H9 (cell line): Measurements from ENCODE around the gene SACM1L. TPM values are rescaled to one million over a fixed set of nuclear protein-coding genes. Genes with fewer than 3 reads are reported as not detected.

Experiments used
- DNase-seq: peaks from one replicate; pipeline ENCODE4 v3.0.0-alpha.2; 2017
- H2AFZ ChIP-seq: one replicate; pipeline ENCODE4 v1.6.1; 2013; ENCODE audit warnings: mild to moderate bottlenecking, low read length, control low read depth, moderate library complexity
- H2AK5ac ChIP-seq: 2 replicates; pipeline ENCODE4 v1.6.1; 2013; ENCODE audit warnings: low read length, control low read depth, mixed read lengths; ENCODE audit not compliant: insufficient read length
- H2BK120ac ChIP-seq: one replicate; pipeline ENCODE4 v1.6.1; 2013; ENCODE audit warnings: low read depth, mild to moderate bottlenecking, low read length, control low read depth, inconsistent platforms; ENCODE audit not compliant: poor library complexity, severe bottlenecking
- H2BK12ac ChIP-seq: 2 replicates; pipeline ENCODE4 v1.6.1; 2013; ENCODE audit warnings: low read length, control low read depth, mixed read lengths, low read depth; ENCODE audit not compliant: insufficient read length
- H2BK15ac ChIP-seq: 2 replicates; pipeline ENCODE4 v1.6.1; 2013; ENCODE audit warnings: low read depth, low read length, control low read depth
- H2BK20ac ChIP-seq: one replicate; pipeline ENCODE4 v1.6.1; 2013; ENCODE audit warnings: low read depth, mild to moderate bottlenecking, low read length, control low read depth, inconsistent platforms; ENCODE audit not compliant: poor library complexity, severe bottlenecking
- H2BK5ac ChIP-seq: 2 replicates; pipeline ENCODE4 v1.6.1; 2013; ENCODE audit warnings: low read length, control low read depth, mixed read lengths; ENCODE audit not compliant: insufficient read length
- H3K14ac ChIP-seq: 2 replicates; pipeline ENCODE4 v1.6.1; 2013; ENCODE audit warnings: low read length, control low read depth; ENCODE audit not compliant: insufficient read depth
- H3K18ac ChIP-seq: 2 replicates; pipeline ENCODE4 v1.6.1; 2013; ENCODE audit warnings: low read depth, mild to moderate bottlenecking, mixed read lengths, low read length, control low read depth; ENCODE audit not compliant: insufficient read length
- H3K23ac ChIP-seq: 2 replicates; pipeline ENCODE4 v1.6.1; 2013; ENCODE audit warnings: low read length, control low read depth, mixed read lengths, low read depth; ENCODE audit not compliant: insufficient read length
- H3K23me2 ChIP-seq: 2 replicates; pipeline ENCODE4 v1.6.1; 2013; ENCODE audit warnings: low read depth, mild to moderate bottlenecking, mixed read lengths, low read length, control low read depth; ENCODE audit not compliant: insufficient read length, poor library complexity, severe bottlenecking
- H3K27ac ChIP-seq: 2 replicates; pipeline ENCODE4 v1.5.1; 2013; ENCODE audit warnings: low read length, control low read depth, mixed read lengths, low read depth; ENCODE audit not compliant: insufficient read length
- H3K27me3 ChIP-seq: 2 replicates; pipeline ENCODE4 v1.6.1; 2013; ENCODE audit warnings: low read length, control low read depth, inconsistent platforms; ENCODE audit not compliant: insufficient read depth
- H3K4ac ChIP-seq: 2 replicates; pipeline ENCODE4 v1.6.1; 2013; ENCODE audit warnings: low read depth, mild to moderate bottlenecking, control low read depth, inconsistent platforms, low read length, moderate library complexity
- H3K4me1 ChIP-seq: 2 replicates; pipeline ENCODE4 v1.6.1; 2013; ENCODE audit warnings: low read length, control low read depth, inconsistent platforms; ENCODE audit not compliant: insufficient read depth
- H3K4me2 ChIP-seq: 2 replicates; pipeline ENCODE4 v1.6.1; 2013; ENCODE audit warnings: low read length, control low read depth, mixed read lengths; ENCODE audit not compliant: insufficient read length, insufficient read depth
- H3K56ac ChIP-seq: 2 replicates; pipeline ENCODE4 v1.6.1; 2013; ENCODE audit warnings: low read depth, mild to moderate bottlenecking, mixed read lengths, low read length, control low read depth; ENCODE audit not compliant: insufficient read length
- H3K79me1 ChIP-seq: 2 replicates; pipeline ENCODE4 v1.6.1; 2013; ENCODE audit warnings: low read depth, mild to moderate bottlenecking, moderate library complexity, low read length, control low read depth, inconsistent platforms; ENCODE audit not compliant: insufficient read depth, poor library complexity, severe bottlenecking
- H3K79me2 ChIP-seq: 2 replicates; pipeline ENCODE4 v1.6.1; 2013; ENCODE audit warnings: low read length, control low read depth, inconsistent platforms; ENCODE audit not compliant: insufficient read depth
- H3K9ac ChIP-seq: 2 replicates; pipeline ENCODE4 v1.6.1; 2013; ENCODE audit warnings: low read length, control low read depth, mixed read lengths; ENCODE audit not compliant: insufficient read length; ENCODE audit errors: extremely low read depth
- H3K9me3 ChIP-seq: one replicate; pipeline ENCODE4 v1.6.1; 2013; ENCODE audit warnings: low read depth, low read length, inconsistent platforms; ENCODE audit not compliant: control insufficient read depth
- H3T11ph ChIP-seq: one replicate; pipeline ENCODE4 v1.6.1; 2013; ENCODE audit warnings: mild to moderate bottlenecking, low read length, control low read depth, inconsistent platforms
- H4K20me1 ChIP-seq: one replicate; pipeline ENCODE4 v1.6.1; 2013; ENCODE audit not compliant: control insufficient read depth, insufficient read length, insufficient read depth
- H4K5ac ChIP-seq: 2 replicates; pipeline ENCODE4 v1.6.1; 2013; ENCODE audit warnings: low read depth, mild to moderate bottlenecking, mixed read lengths, low read length, control low read depth; ENCODE audit not compliant: insufficient read length
- H4K8ac ChIP-seq: replicated peaks from 2 replicates; pipeline ENCODE4 v1.6.1; 2013; ENCODE audit warnings: low read length, control low read depth, mixed read lengths, low read depth; ENCODE audit not compliant: insufficient read length
- H4K91ac ChIP-seq: 2 replicates; pipeline ENCODE4 v1.6.1; 2013; ENCODE audit warnings: low read depth, mild to moderate bottlenecking, moderate library complexity, mixed read lengths, low read length, control low read depth; ENCODE audit not compliant: insufficient read length
- H3K27ac Mint-ChIP-seq, 3 experiments: 2 replicates in 2 of 3; 3 replicates in 1 of 3; pipeline ENCODE4 v1.8.0; 2020 to 2021; ENCODE audit warnings: mixed read lengths in 3 of 3, mild to moderate bottlenecking in 1 of 3, moderate library complexity in 1 of 3
- H3K27me3 Mint-ChIP-seq: 2 replicates; pipeline ENCODE4 v1.8.0; 2021; ENCODE audit warnings: low read depth, mild to moderate bottlenecking, moderate library complexity, mixed read lengths
- H3K36me3 Mint-ChIP-seq, 3 experiments: 2 replicates in 2 of 3; 3 replicates in 1 of 3; pipeline ENCODE4 v1.8.0; 2020 to 2021; ENCODE audit warnings: low read depth in 3 of 3, mixed read lengths in 3 of 3; ENCODE audit not compliant: insufficient read depth in 1 of 3
- H3K4me1 Mint-ChIP-seq, 2 experiments: 2 replicates each; pipeline ENCODE4 v1.8.0; 2020; ENCODE audit warnings: mixed read lengths in 2 of 2
- H3K4me3 Mint-ChIP-seq, 2 experiments: 2 replicates in 1 of 2; 3 replicates in 1 of 2; pipeline ENCODE4 v1.8.0; 2020 to 2021; ENCODE audit warnings: mild to moderate bottlenecking in 2 of 2, mixed read lengths in 2 of 2, moderate library complexity in 1 of 2
- H3K9me3 Mint-ChIP-seq, 2 experiments: 2 replicates in 1 of 2; 3 replicates in 1 of 2; pipeline ENCODE4 v1.8.0; 2020; ENCODE audit warnings: mild to moderate bottlenecking in 2 of 2, mixed read lengths in 2 of 2, moderate library complexity in 1 of 2
- CTCF ChIP-seq: fragments of 200-600 bp; sonication (generic); conservative IDR thresholded peaks from 3 replicates; pipeline ENCODE4 v1.8.0; 2021; ENCODE audit warnings: antibody characterized with exemption, mild to moderate bottlenecking
- WGBS: extraction: QIAGEN DNeasy Blood & Tissue Kit; methylation state at CpG from one replicate; pipeline ENCODE4 v1.1.7; 2013; ENCODE audit warnings: missing lambda C conversion rate, low lambda C conversion rate, mixed read lengths; ENCODE audit not compliant: insufficient read length; ENCODE audit errors: extremely low coverage; 5-methylcytosine and 5-hydroxymethylcytosine counted together
- total RNA-seq: library from RNA; stranded (reverse); gene quantifications from 2 replicates; pipeline ENCODE4 v1.2.1, GENCODE V29; 2021

The SACM1L gene
- total RNA-seq, 1 experiment from 2014 or later, result 52.8 TPM

GRCh38 chr3:45641756-45642155 is 47.4 kb upstream of the SACM1L start:
- no peak overlapping the region for H3K4ac ChIP-seq
- H3K79me2 ChIP-seq, result no peaks in the 10 kb centered on the region
- no peak overlapping the region for H4K8ac ChIP-seq
- H3K27me3 Mint-ChIP-seq, result no peaks in the 10 kb centered on the region
- no peak overlapping the region for H2AFZ ChIP-seq
- no peak for TF ChIP-seq CTCF
- H3K4me1 Mint-ChIP-seq, result peaks cover 47 to 48% of the 10 kb centered on the region in 2 experiments
- H3K4me1 ChIP-seq, result peaks cover 13% of the 10 kb centered on the region
- no peaks in the 10 kb centered on the region for H3K23me2 ChIP-seq
- H3K4me2 ChIP-seq, result no peak overlapping the region
- H3K36me3 Mint-ChIP-seq, result peaks cover 4 to 11% (median 10%) of the 10 kb centered on the region in 3 experiments; a peak in 6 of 7 replicates
- no peak overlapping the region for H3K14ac ChIP-seq
- no peak overlapping the region for H4K5ac ChIP-seq
- no peak overlapping the region for H3K9ac ChIP-seq
- no peak overlapping the region for H2BK20ac ChIP-seq
- H3K18ac ChIP-seq, result no peak overlapping the region
- no peaks in the 10 kb centered on the region for H3K79me1 ChIP-seq
- no peak overlapping the region for H3K23ac ChIP-seq
- H2BK12ac ChIP-seq, result no peak overlapping the region
- H3T11ph ChIP-seq, result no peak overlapping the region
- no peaks in the 10 kb centered on the region for H4K20me1 ChIP-seq
- H3K9me3 Mint-ChIP-seq, result no peaks in the 10 kb centered on the region
- WGBS, result no CpG with 5 or more reads among the region's 2 CpGs
- H3K27ac ChIP-seq, result no peak overlapping the region
- H2BK120ac ChIP-seq, result no peak overlapping the region
- no peak overlapping the region for H2AK5ac ChIP-seq
- H3K4me3 Mint-ChIP-seq, result no peak overlapping the region
- no peak overlapping the region; a peak in 1 of 7 replicates for H3K27ac Mint-ChIP-seq
- H4K91ac ChIP-seq, result no peak overlapping the region
- no peak overlapping the region for H3K56ac ChIP-seq
- DNase-seq, result no peak
- no peaks in the 10 kb centered on the region for H3K9me3 ChIP-seq
- no peak overlapping the region for H2BK5ac ChIP-seq
- no peak overlapping the region for H2BK15ac ChIP-seq
- no peaks in the 10 kb centered on the region for H3K27me3 ChIP-seq
